GM18858 (cell line): ENCODE measurements around the gene BSDC1.

Source experiments
- ATAC-seq: cut with Tn5 transposase; IDR thresholded peaks from one replicate; pipeline ENCODE4 v1.9.1; 2021; ENCODE audit not compliant: unreplicated experiment

The BSDC1 gene

GRCh38 chr1:32337855-32338636 lies 56.2 kb downstream of the BSDC1 start:
- ATAC-seq: no peak

GRCh38 chr1:32336963-32337675 lies 57.1 kb downstream of the BSDC1 start:
- ATAC-seq: no peak

- ATAC-seq: no peak
Observed at GRCh38 chr1:32336591-32336932, 57.7 kb downstream of the BSDC1 start.

- no peak for ATAC-seq
Observed at GRCh38 chr1:32335790-32336590, 58.3 kb downstream of the BSDC1 start, which contains the start of gene MARCKSL1. TSS of gene MARCKSL1 (minus strand) at chr1:32336233. CDS start at chr1:32336033, 200 bp downstream.

- no peak for ATAC-seq
Observed at GRCh38 chr1:32335535-32335789, 58.8 kb downstream of the BSDC1 start.

GRCh38 chr1:32334864-32335534 lies 59.2 kb downstream of the BSDC1 start:
- no peak for ATAC-seq

- ATAC-seq: no peak
Observed at GRCh38 chr1:32334274-32334861, 59.9 kb downstream of the BSDC1 start.

- no peak for ATAC-seq
Observed at GRCh38 chr1:32333251-32333963, 60.8 kb downstream of the BSDC1 start.

GRCh38 chr1:32332290-32333079 lies 61.8 kb downstream of the BSDC1 start:
- ATAC-seq: no peak

GRCh38 chr1:32331549-32331948 lies 62.7 kb downstream of the BSDC1 start:
- no peak for ATAC-seq

GRCh38 chr1:32330558-32331151 lies 63.6 kb downstream of the BSDC1 start:
- no peak for ATAC-seq

- ATAC-seq: no peak
Observed at GRCh38 chr1:32329931-32330466, 64.2 kb downstream of the BSDC1 start.

- no peak for ATAC-seq
Observed at GRCh38 chr1:32327204-32327603, 67.0 kb downstream of the BSDC1 start.

- no peak for ATAC-seq
Observed at GRCh38 chr1:32321712-32322291, 72.4 kb downstream of the BSDC1 start.

GRCh38 chr1:32318127-32318869 lies 75.9 kb downstream of the BSDC1 start:
- no peak for ATAC-seq

GRCh38 chr1:32316903-32317277 lies 77.4 kb downstream of the BSDC1 start:
- ATAC-seq: no peak
